CD14-positive monocyte (primary cell): ENCODE data around the gene STAT4. TPM values are rescaled to one million over a fixed set of nuclear protein-coding genes. Genes with fewer than 3 reads are reported as not detected.

ENCODE experiments used
- DNase-seq, 3 donors: peaks; one replicate each; pipeline ENCODE4 v3.0.0-alpha.2; 2011 to 2022
- H2AFZ ChIP-seq: 2 replicates; pipeline ENCODE4 v1.6.0; 2012; ENCODE audit warnings: mild to moderate bottlenecking, low read depth, low read length, inconsistent platforms; ENCODE audit not compliant: insufficient read depth, poor library complexity, severe bottlenecking
- H3K27ac ChIP-seq, 2 donors: 1 replicate in 1 of 2; 2 replicates in 1 of 2; pipeline ENCODE4 v1.5.1; 2012 to 2013; ENCODE audit warnings: low read length in 2 of 2, control low read depth in 1 of 2, inconsistent platforms in 1 of 2, low read depth in 1 of 2, mild to moderate bottlenecking in 1 of 2
- H3K27me3 ChIP-seq, 2 donors: one replicate each; pipeline versions ENCODE4 v1.6.0 to v1.6.1; 2011 to 2013; ENCODE audit warnings: low read length in 2 of 2; ENCODE audit not compliant: control insufficient read depth in 2 of 2, insufficient read depth in 2 of 2
- H3K36me3 ChIP-seq, 2 donors: replicated peaks in 1 of 2; 1 replicate in 1 of 2; 2 replicates in 1 of 2; pipeline versions ENCODE4 v1.5.1 to v1.6.1; 2012 to 2013; ENCODE audit warnings: low read length in 2 of 2, control low read depth in 1 of 2, inconsistent platforms in 1 of 2, mild to moderate bottlenecking in 1 of 2; ENCODE audit not compliant: insufficient read depth in 2 of 2, control insufficient read depth in 1 of 2
- H3K4me1 ChIP-seq, 2 donors: 1 replicate in 1 of 2; 2 replicates in 1 of 2; pipeline versions ENCODE4 v1.5.1 to v1.6.1; 2012 to 2013; ENCODE audit warnings: low read length in 2 of 2, control low read depth in 1 of 2, inconsistent platforms in 1 of 2, mild to moderate bottlenecking in 1 of 2, moderate library complexity in 1 of 2; ENCODE audit not compliant: insufficient read depth in 2 of 2, control insufficient read depth in 1 of 2
- H3K4me2 ChIP-seq: replicated peaks from 2 replicates; pipeline ENCODE3; 2012; ENCODE audit warnings: low read length, moderate library complexity, mild to moderate bottlenecking; ENCODE audit not compliant: poor library complexity, severe bottlenecking; ENCODE audit errors: extremely low read depth
- H3K4me3 ChIP-seq, 3 experiments: fragments of 200-600 bp in 1 of 3; sonication (generic) in 1 of 3; replicated peaks in 1 of 3; 1 replicate in 2 of 3; 2 replicates in 1 of 3; pipeline ENCODE4 v1.5.1; 2011 to 2013; ENCODE audit warnings: low read length in 3 of 3, mild to moderate bottlenecking in 3 of 3, control low read depth in 2 of 3, low read depth in 2 of 3, inconsistent platforms in 1 of 3, moderate library complexity in 1 of 3
- H3K79me2 ChIP-seq: 2 replicates; pipeline ENCODE4 v1.6.0; 2012; ENCODE audit warnings: mild to moderate bottlenecking, control low read depth, inconsistent platforms, low read length, moderate library complexity; ENCODE audit not compliant: insufficient read depth
- H3K9ac ChIP-seq: 2 replicates; pipeline ENCODE4 v1.6.0; 2017; ENCODE audit warnings: low read length, mild to moderate bottlenecking; ENCODE audit not compliant: insufficient read depth, poor library complexity, severe bottlenecking
- H3K9me3 ChIP-seq, 2 donors: replicated peaks in 1 of 2; 1 replicate in 1 of 2; 2 replicates in 1 of 2; pipeline versions ENCODE4 v1.5.1 to v1.6.1; 2012 to 2013; ENCODE audit warnings: low read length in 2 of 2, control low read depth in 1 of 2; ENCODE audit not compliant: control insufficient read depth in 1 of 2, insufficient read depth in 1 of 2
- H4K20me1 ChIP-seq: 2 replicates; pipeline ENCODE4 v1.6.0; 2012; ENCODE audit warnings: mild to moderate bottlenecking, low read length, control low read depth, moderate library complexity; ENCODE audit not compliant: insufficient read depth
- H3K27ac Mint-ChIP-seq, 7 donors: one replicate each; pipeline ENCODE4 v1.8.0; 2020; ENCODE audit warnings: mild to moderate bottlenecking in 7 of 7, mixed read lengths in 7 of 7, moderate library complexity in 6 of 7, inconsistent platforms in 2 of 7
- H3K27me3 Mint-ChIP-seq, 3 donors: one replicate each; pipeline ENCODE4 v1.8.0; 2021 to 2022; ENCODE audit warnings: low read depth in 3 of 3, mild to moderate bottlenecking in 3 of 3, mixed read lengths in 3 of 3, moderate library complexity in 3 of 3, inconsistent platforms in 1 of 3
- H3K36me3 Mint-ChIP-seq, 2 donors: one replicate each; pipeline ENCODE4 v1.8.0; 2020; ENCODE audit warnings: mixed read lengths in 2 of 2, inconsistent platforms in 1 of 2, mild to moderate bottlenecking in 1 of 2
- H3K4me1 Mint-ChIP-seq: one replicate; pipeline ENCODE4 v1.8.0; 2020; ENCODE audit warnings: mild to moderate bottlenecking, mixed read lengths
- H3K4me3 Mint-ChIP-seq, 2 donors: one replicate each; pipeline ENCODE4 v1.8.0; 2020; ENCODE audit warnings: mild to moderate bottlenecking in 2 of 2, mixed read lengths in 2 of 2, moderate library complexity in 1 of 2
- H3K9me3 Mint-ChIP-seq, 7 donors: one replicate each; pipeline ENCODE4 v1.8.0; 2020 to 2022; ENCODE audit warnings: mixed read lengths in 7 of 7, mild to moderate bottlenecking in 6 of 7, moderate library complexity in 6 of 7, inconsistent platforms in 2 of 7
- WGBS: methylation state at CpG from one replicate; pipeline ENCODE4 v1.1.5; 2013; ENCODE audit warnings: missing lambda C conversion rate; ENCODE audit not compliant: insufficient coverage; 5-methylcytosine and 5-hydroxymethylcytosine counted together
- intact Hi-C, 2 donors: fragments of 100-400 bp; cut with micrococcal nuclease; formaldehyde crosslinking; loops; one replicate each; pipeline versions ENCODE4 v1.15.0 to v1.15.1; 2023
- polyA plus RNA-seq, 3 donors: library from polyadenylated mRNA; depleted of rRNA in 1 of 3; unstranded in 2 of 3; stranded (reverse) in 1 of 3; fragments of 300-500 nt in 2 of 3; fragments of >200 nt in 1 of 3; fragmentation: Illumina TruSeq in 2 of 3; gene quantifications; 1 replicate in 2 of 3; 2 replicates in 1 of 3; pipeline ENCODE4 v1.2.3, GENCODE V29; 2012 to 2021
- TF ChIP-seq, protein P1 (sequence below): fragments of 200-600 bp; IDR thresholded peaks from one replicate; pipeline ENCODE4 v1.8.0; 2022; ENCODE audit warnings: antibody characterized with exemption, mild to moderate bottlenecking

Gene STAT4
- polyA plus RNA-seq, 3 donors, result 0.31 to 0.52 (median 0.31) TPM

- peaks cover 0 to 2% (median 0%) of the 10 kb centered on the region in 3 donors for H3K27me3 Mint-ChIP-seq
- no peaks in the 10 kb centered on the region for H3K27me3 ChIP-seq
- no peak for DNase-seq
- H3K36me3 ChIP-seq, result peaks cover 100% of the 10 kb centered on the region in 2 donors
- peak overlapping the region in 1 of 2 donors; percentile 6 for H3K27ac ChIP-seq
- peaks cover 4% of the 10 kb centered on the region for H3K79me2 ChIP-seq
- WGBS, result 50% methylated on average over 8 of the region's 13 CpGs
- intact Hi-C loops, result no loop called here
- peaks cover 97 to 100% of the 10 kb centered on the region in 2 donors for H3K36me3 Mint-ChIP-seq
- H3K4me1 ChIP-seq, result no peaks in the 10 kb centered on the region
- H2AFZ ChIP-seq, result no peak overlapping the region
- TF ChIP-seq, protein P1, sequence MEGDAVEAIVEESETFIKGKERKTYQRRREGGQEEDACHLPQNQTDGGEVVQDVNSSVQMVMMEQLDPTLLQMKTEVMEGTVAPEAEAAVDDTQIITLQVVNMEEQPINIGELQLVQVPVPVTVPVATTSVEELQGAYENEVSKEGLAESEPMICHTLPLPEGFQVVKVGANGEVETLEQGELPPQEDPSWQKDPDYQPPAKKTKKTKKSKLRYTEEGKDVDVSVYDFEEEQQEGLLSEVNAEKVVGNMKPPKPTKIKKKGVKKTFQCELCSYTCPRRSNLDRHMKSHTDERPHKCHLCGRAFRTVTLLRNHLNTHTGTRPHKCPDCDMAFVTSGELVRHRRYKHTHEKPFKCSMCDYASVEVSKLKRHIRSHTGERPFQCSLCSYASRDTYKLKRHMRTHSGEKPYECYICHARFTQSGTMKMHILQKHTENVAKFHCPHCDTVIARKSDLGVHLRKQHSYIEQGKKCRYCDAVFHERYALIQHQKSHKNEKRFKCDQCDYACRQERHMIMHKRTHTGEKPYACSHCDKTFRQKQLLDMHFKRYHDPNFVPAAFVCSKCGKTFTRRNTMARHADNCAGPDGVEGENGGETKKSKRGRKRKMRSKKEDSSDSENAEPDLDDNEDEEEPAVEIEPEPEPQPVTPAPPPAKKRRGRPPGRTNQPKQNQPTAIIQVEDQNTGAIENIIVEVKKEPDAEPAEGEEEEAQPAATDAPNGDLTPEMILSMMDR, result no peak
- no peak overlapping the region for H3K9ac ChIP-seq
- H3K9me3 ChIP-seq, result no peaks in the 10 kb centered on the region
- peak overlapping the region in 1 of 7 donors; percentile 43 for H3K27ac Mint-ChIP-seq
- no peak overlapping the region for H3K4me3 ChIP-seq
- no peaks in the 10 kb centered on the region for H3K9me3 Mint-ChIP-seq
- H3K4me1 Mint-ChIP-seq, result no peaks in the 10 kb centered on the region
- H3K4me2 ChIP-seq, result no peak overlapping the region
- no peak overlapping the region for H3K4me3 Mint-ChIP-seq
- peaks cover 100% of the 10 kb centered on the region for H4K20me1 ChIP-seq
Measured at GRCh38 chr2:190986221-190986953, 164.4 kb downstream of the STAT4 start.

DNA sequence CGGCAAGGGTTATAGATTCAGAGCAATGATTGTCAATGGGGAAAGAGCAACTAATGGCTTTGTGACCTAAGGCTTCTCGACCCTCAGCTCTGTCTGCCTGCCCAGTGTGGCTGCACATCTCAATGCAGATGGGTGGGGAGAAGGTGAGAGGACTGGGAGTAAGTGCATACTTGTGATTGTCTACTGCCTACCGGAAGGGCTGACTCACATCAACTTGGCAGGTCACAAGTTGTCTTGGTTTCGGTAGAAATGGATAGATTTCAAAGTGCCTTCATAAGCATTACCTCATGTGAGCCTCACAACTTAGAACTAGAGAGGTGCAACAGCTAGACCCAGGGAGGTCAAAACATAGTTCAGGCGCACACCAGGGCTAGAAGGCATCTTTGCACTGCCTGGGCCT lies 166.2 kb downstream of the STAT4 start:
- Histone ChIP-seq H3K36me3 (peaks cover 100% of the 10 kb centered on the region in 2 donors), H3K9me3 (no peaks in the 10 kb centered on the region), H4K20me1 (peaks cover 100% of the 10 kb centered on the region), H3K4me2 (no peak overlapping the region), H3K79me2 (no peaks in the 10 kb centered on the region), H2AFZ (no peak overlapping the region), H3K27me3 (no peaks in the 10 kb centered on the region), H3K9ac (no peak overlapping the region), H3K4me1 (no peaks in the 10 kb centered on the region), H3K4me3 (no peak overlapping the region), H3K27ac (no peak overlapping the region)
- DNase-seq, result no peak
- TF ChIP-seq, protein P1, result no peak
- Mint-ChIP-seq H3K9me3 (no peaks in the 10 kb centered on the region), H3K4me3 (no peak overlapping the region), H3K4me1 (no peaks in the 10 kb centered on the region), H3K27ac (peak overlapping the region in 3 of 7 donors; percentile 8 to 76 (median 51)), H3K36me3 (peaks cover 97 to 100% of the 10 kb centered on the region in 2 donors), H3K27me3 (peaks cover 0 to 2% (median 0%) of the 10 kb centered on the region in 3 donors)
- WGBS, result 100% methylated on average over 4 of the region's 5 CpGs
- intact Hi-C loops, result loop anchor here in 1 of 2 donors (5.0 kb wide), 1 partner anchor 1512 kb away; no protein-coding TSS in a partner anchor
